HS-27A (cell line): Measurements from ENCODE around the gene CNTNAP2.

Experiments used
- DNase-seq: peaks from one replicate; pipeline ENCODE4 v3.0.0-alpha.2; 2012; ENCODE audit warnings: low read depth, missing footprints

CNTNAP2 gene

DNA sequence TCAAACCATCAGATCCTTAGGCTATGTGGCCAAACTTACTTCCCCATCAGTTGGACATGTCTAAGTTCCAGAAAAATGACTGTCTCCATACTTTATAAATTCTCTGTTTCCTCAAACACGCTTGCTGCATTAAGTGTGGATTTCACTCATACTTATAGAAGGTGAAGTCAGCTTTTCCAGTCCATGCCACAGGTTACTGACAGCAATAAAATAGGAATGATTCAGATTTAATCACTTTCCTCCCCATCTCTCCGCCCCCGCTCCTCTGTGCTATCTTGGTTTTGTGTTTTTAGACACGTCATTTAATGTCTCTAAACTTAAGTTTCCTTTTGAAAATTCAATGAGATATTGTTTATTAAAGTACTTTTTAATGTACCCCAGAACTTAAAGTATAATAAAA is 1376.0 kb downstream of the CNTNAP2 start:
- DNase-seq = no peak

DNA sequence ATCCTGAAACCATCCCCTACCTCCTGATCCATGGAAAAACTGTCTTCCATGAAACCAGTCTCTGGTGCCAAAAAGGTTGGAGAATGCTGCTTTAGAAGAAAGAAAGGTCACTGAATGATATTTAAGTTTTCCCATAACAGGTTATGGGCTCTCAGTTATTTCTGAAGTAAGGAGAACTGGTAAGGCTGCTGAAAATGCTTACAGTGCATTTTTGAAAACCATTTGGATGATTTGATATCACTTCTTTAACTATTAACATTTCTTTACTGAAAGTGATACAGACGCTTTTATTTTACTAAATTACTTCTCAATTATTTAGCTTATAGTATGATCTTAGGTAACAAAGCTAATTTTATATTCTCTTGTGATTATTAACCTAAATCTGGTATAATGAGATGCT is 1379.6 kb downstream of the CNTNAP2 start:
- no peak for DNase-seq

GRCh38 chr7:147497246-147497645 is 1380.6 kb downstream of the CNTNAP2 start:
- no peak for DNase-seq

- no peak for DNase-seq
Measured at GRCh38 chr7:147498081-147498480, 1381.5 kb downstream of the CNTNAP2 start.

- DNase-seq = no peak
Measured at GRCh38 chr7:147509035-147509501, 1392.5 kb downstream of the CNTNAP2 start.

DNA sequence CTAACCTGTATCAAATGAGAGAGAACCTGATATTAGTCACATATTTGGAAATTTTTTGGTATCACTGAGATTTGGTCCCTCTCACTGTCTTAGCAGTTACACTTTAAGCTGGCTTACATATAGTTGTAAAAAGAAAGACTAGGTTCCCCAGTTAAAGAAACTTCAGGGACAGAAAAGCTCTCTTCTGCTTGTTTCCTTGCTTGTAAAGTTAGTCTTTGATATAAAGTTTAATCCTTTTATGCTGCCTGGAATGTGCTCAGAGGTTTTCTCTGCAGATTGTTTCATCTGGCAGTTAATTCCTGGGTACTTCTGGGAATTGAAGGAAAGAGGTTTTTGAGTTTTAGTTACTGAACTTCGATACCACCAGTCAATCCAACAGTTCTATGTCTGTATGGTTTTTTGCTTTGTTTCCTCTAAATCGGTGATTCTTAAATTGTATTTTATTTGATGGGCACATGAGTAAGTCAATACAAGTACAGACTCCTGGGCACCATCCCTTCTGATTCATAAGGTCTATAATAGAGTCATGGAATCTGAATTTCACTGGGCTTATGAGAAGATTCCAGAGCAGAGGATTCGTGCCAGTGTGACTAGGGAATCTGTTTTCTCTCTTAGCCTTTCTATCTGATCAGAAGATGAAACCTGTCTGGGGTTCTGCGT is 1393.1 kb downstream of the CNTNAP2 start:
- DNase-seq = no peak

GRCh38 chr7:147510201-147510542 is 1393.6 kb downstream of the CNTNAP2 start:
- DNase-seq = no peak

- DNase-seq = no peak
Measured at GRCh38 chr7:147510923-147511322, 1394.3 kb downstream of the CNTNAP2 start.

DNA sequence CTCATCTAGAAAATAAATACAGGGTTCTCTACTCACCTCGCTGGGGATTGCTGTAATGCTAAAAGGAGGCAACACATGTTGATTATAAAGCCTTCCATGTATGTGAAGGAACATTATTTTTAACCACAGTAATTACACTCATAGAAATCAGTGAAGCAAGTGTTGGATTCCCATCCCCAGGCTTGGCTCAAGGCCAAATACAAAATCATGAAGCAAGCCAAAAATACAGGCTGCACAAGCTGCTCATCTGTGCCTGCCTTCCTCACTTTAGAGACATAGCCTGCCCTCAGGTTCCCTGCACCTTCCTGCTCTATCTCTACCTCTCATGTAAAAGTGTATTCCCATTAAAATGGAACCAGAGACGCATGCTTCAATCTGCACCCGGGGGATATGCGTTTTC is 1396.8 kb downstream of the CNTNAP2 start:
- no peak for DNase-seq

DNA sequence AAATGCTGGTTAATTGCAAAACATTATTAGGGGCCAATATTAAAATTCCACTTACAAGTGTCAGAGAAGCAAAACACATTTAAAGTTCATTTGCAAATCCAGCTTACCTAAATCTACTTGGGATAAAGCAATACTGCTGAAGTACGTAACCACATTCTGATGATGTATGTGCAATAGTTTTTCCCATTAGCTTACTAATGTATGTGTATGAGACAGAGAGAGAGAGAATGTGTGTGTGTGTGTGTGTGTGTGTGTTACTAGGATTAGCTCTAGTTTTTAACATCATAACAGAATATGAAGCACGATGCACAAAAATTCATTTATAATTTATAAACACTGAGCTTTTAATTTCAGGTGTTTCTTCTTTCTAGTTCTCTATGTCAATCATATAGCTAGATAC is 1399.8 kb downstream of the CNTNAP2 start:
- no peak for DNase-seq

- DNase-seq = peak; percentile 30
Measured at GRCh38 chr7:147519062-147519461, 1402.5 kb downstream of the CNTNAP2 start.

GRCh38 chr7:147523056-147523455 is 1406.5 kb downstream of the CNTNAP2 start:
- no peak for DNase-seq

DNA sequence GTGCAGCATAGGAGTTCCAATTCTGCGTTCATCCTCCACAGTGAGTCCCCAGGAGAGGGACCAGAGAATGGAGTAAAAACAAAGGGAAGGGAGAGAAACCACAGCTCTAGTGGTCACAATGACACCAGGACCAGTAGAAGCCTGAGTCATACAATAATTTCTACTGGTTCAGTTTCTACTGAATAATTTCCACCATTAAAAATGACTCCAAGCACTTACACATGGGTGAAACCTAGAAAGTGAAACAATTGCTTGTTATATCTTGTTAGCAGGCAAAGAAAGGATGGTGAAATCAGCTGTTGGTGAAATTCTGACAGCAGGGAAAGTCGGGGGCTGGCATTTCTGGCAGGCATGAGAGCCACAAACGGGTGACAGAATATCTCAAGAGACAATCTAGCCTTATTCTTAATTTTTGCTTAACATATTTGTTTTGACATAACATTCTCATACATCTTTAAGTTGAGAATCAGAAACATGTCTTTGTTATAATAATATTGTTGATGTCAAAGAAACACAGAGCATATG is 1408.2 kb downstream of the CNTNAP2 start:
- no peak for DNase-seq

GRCh38 chr7:147525325-147525724 is 1408.7 kb downstream of the CNTNAP2 start:
- no peak for DNase-seq

- DNase-seq = peak; percentile 9
Measured at GRCh38 chr7:147535701-147536111, 1419.1 kb downstream of the CNTNAP2 start.

- no peak for DNase-seq
Measured at GRCh38 chr7:147539685-147540084, 1423.1 kb downstream of the CNTNAP2 start.

DNA sequence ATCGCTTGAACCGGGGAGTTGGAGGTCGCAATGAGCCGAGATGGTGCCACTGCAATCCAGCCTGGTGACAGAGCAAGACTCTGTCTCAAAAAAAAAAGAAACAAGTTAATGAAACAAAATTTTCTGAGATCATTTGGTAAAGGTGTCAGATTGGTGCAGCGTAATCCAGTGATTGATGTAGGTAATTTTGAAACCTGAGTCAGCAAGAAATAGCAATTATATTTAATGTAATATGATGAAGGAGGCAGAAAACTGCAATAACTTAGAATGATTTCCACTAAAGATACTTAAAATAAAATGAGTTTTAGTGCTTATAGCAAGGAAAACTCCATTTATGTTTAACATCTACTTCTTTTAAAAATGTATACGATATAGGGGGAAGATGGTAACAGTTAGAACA is 1424.1 kb downstream of the CNTNAP2 start:
- no peak for DNase-seq

DNA sequence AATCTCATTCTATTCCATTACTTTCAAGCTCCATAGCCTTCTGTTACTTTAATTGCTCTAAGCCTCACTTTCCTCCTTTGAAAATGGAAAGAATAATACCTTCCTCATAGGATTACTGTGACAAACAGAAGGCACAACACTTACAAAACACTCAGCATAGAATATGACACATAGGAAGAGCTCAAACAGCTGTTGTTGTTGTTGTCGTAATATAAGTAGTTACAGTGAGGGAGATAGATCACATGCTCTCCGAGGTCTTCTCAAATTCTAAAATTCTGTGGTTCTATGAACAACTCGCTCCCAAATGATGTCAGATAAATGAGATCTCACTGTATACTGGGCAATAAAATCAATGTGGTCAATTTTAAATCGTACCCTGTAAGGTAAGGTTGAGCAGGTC is 1424.7 kb downstream of the CNTNAP2 start:
- no peak for DNase-seq

GRCh38 chr7:147547252-147547897 is 1430.8 kb downstream of the CNTNAP2 start:
- no peak for DNase-seq

- no peak for DNase-seq
Measured at GRCh38 chr7:147556317-147556716, 1439.7 kb downstream of the CNTNAP2 start.

GRCh38 chr7:147563669-147564068 is 1447.1 kb downstream of the CNTNAP2 start:
- DNase-seq = no peak

- no peak for DNase-seq
Measured at GRCh38 chr7:147564786-147565476, 1448.3 kb downstream of the CNTNAP2 start.

- DNase-seq = no peak
Measured at GRCh38 chr7:147567043-147567442, 1450.4 kb downstream of the CNTNAP2 start.
